ENCODE results near the gene EPB41L4A. TPM values are rescaled to one million over a fixed set of nuclear protein-coding genes. Genes with fewer than 3 reads are reported as not detected.
"Not testable (repeated sequence)": the region's sequence is repeated elsewhere in the genome, so short reads cannot be mapped to it uniquely, and the experiment has no call there.

The EPB41L4A gene
- total RNA-seq, 1 donor from 2014 or later = 37.7 TPM

DNA sequence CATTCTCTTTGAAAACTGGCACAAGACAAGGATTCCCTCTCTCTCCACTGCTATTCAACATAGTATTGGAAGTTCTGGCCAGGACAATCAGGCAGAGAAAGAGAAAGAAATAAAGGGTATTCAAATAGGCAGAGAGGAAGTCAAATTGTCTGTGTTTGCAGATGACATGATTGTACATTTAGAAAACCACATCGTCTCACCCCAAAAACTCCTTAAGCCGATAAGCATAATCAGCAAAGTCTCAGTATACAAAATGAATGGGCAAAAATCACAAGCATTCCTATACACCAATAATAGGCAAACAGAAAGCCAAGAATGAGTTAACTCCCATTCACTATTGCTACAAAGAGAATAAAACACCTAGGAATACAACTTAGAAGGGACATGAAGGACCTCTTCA, 21.0 kb upstream of the EPB41L4A start:
- peaks cover 6% of the 10 kb centered on the region for H3K36me3 Mint-ChIP-seq (ENCODE audit: insufficient read depth)
- TF ChIP-seq, protein P1, sequence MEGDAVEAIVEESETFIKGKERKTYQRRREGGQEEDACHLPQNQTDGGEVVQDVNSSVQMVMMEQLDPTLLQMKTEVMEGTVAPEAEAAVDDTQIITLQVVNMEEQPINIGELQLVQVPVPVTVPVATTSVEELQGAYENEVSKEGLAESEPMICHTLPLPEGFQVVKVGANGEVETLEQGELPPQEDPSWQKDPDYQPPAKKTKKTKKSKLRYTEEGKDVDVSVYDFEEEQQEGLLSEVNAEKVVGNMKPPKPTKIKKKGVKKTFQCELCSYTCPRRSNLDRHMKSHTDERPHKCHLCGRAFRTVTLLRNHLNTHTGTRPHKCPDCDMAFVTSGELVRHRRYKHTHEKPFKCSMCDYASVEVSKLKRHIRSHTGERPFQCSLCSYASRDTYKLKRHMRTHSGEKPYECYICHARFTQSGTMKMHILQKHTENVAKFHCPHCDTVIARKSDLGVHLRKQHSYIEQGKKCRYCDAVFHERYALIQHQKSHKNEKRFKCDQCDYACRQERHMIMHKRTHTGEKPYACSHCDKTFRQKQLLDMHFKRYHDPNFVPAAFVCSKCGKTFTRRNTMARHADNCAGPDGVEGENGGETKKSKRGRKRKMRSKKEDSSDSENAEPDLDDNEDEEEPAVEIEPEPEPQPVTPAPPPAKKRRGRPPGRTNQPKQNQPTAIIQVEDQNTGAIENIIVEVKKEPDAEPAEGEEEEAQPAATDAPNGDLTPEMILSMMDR (IDR thresholded peaks at IDR 0.05; ENCODE audit: unreplicated experiment) = no peak
- no peak overlapping the region for H3K4me3 Mint-ChIP-seq (ENCODE audit: low read depth)
- H3K9me3 Mint-ChIP-seq (ENCODE audit: low read depth) = peaks cover 20% of the 10 kb centered on the region
- no peak overlapping the region for H3K27ac Mint-ChIP-seq
- peaks cover 6% of the 10 kb centered on the region for H3K27me3 Mint-ChIP-seq
- DNase-seq (ENCODE audit: low spot score, unreplicated experiment) = no peak
- no peaks in the 10 kb centered on the region for H3K4me1 Mint-ChIP-seq (ENCODE audit: low read depth)

DNA sequence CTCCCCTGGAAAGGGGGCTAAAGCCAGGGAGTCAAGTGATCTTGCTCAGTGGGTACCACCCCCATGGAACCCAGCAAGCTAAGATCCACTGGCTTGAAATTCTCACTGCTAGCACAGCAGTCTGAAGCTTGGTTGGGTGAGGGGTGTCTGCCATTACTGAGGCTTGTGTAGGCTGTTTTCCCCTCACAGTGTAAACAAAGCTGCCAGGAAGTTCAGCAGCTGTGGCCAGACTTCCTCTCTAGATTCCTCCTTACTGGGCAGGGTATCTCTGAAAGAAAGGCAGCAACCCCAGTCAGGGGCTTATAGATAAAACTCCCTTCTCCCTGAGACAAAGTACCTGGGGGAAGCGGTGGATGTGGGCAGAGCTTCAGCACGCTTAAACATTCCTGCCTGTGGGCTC, 17.1 kb upstream of the EPB41L4A start:
- Mint-ChIP-seq H3K27me3 (no peaks in the 10 kb centered on the region), H3K4me1 (ENCODE audit: low read depth) (no peaks in the 10 kb centered on the region), H3K9me3 (ENCODE audit: low read depth) (peaks cover 24% of the 10 kb centered on the region), H3K36me3 (ENCODE audit: insufficient read depth) (peaks cover 6% of the 10 kb centered on the region), H3K4me3 (ENCODE audit: low read depth) (no peak overlapping the region), H3K27ac (peak overlapping the region; percentile 35)
- no peak for DNase-seq (ENCODE audit: low spot score, unreplicated experiment)
- TF ChIP-seq, protein P1 (IDR thresholded peaks at IDR 0.05; ENCODE audit: unreplicated experiment) = no peak

DNA sequence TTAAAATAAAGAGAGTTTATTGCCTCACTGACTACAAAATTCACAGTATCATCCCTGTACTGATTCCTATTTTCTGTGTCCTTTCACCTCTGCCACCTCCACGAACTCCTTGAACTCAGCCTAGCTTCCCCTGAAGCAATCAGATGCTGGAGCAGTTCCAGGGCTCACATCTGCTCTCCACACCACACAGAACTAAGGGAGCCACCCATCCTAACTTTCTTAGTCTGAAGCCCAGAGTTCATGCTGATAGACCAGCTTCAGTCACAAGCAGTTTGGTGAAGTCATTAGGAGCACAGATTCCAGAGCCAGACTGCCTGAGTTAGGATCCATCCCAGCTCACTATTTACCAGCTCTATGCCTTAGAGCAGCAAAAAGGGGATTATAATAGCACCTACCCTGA, 15.6 kb upstream of the EPB41L4A start:
- no peak for DNase-seq (ENCODE audit: low spot score, unreplicated experiment)

DNA sequence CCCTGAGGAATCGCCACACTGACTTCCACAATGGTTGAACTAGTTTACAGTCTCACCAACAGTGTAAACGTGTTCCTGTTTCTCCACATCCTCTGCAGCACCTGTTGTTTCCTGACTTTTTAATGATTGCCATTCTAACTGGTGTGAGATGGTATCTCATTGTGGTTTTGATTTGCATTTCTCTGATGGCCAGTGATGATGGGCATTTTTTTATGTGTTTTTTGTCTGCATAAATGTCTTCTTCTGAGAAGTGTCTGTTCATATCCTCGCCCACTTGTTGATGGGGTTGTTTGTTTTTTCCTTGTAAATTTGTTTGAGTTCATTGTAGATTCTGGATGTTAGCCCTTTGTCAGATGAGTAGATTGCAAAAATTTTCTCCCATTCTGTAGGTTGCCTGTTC, 7.1 kb upstream of the EPB41L4A start:
- H3K27me3 Mint-ChIP-seq = peaks cover 19% of the 10 kb centered on the region

More for the DNA sequence above, 15.6 kb upstream of the EPB41L4A start:
- Mint-ChIP-seq H3K27me3 (no peaks in the 10 kb centered on the region), H3K27ac (peak overlapping the region; percentile 88), H3K9me3 (ENCODE audit: low read depth) (peaks cover 15% of the 10 kb centered on the region), H3K4me3 (ENCODE audit: low read depth) (no peak overlapping the region), H3K4me1 (ENCODE audit: low read depth) (no peaks in the 10 kb centered on the region), H3K36me3 (ENCODE audit: insufficient read depth) (peaks cover 1% of the 10 kb centered on the region)
- TF ChIP-seq, protein P1 (IDR thresholded peaks at IDR 0.05; ENCODE audit: unreplicated experiment) = no peak

DNA sequence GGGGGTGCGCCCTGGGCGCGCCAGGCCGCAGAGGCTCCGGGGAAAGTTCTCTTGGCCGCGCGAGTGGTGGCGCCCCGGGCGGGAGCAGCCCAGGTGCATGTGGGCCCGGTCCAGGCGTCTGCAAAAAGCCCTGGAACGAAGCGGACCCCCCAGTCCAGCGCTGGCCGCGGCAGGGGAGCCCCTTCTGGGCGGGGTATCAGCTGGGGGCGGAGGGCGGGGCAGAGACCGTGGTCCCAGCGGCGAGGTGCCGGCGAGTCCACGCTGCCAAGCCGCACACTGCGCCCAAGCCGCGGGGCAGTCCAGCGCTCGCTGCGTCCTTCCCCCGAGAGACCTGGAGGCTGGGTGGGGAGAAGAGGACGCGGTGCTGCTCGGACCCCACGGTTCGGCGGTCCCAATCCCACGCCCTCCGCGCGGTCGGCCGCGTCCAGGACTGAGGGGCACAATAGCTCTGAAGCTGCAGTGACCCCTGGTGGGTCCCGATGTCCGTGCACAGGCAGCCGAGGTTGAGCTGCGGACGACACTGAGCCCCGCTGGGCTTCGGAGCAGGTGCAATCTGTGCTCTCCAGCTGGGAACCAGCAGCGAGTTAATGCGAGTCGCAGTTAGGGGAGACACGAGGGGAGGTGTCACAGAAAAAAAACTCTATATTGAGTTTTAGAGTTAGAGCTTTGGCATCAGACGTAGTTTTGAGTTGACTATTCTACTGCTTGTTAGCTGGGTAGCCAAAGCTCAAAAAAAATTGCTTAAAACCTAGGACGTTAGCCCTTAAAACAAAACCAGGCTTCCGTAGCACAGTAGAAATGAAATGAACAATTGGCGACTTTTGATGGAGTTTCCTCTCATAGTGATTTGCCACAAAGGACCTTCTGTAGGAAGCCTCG, 1.1 kb upstream of the EPB41L4A start:
- Mint-ChIP-seq H3K4me1 (ENCODE audit: low read depth) (peaks cover 22% of the 10 kb centered on the region), H3K27ac (peak overlapping the region; percentile 83), H3K36me3 (ENCODE audit: insufficient read depth) (no peaks in the 10 kb centered on the region), H3K4me3 (ENCODE audit: low read depth) (peak overlapping the region; percentile 87), H3K27me3 (peaks cover 29% of the 10 kb centered on the region), H3K9me3 (ENCODE audit: low read depth) (no peaks in the 10 kb centered on the region)
- peak; percentile 81 for DNase-seq (ENCODE audit: low spot score, unreplicated experiment)
- TF ChIP-seq, protein P1 (IDR thresholded peaks at IDR 0.05; ENCODE audit: unreplicated experiment) = peak; percentile 97

More for the DNA sequence above, 7.1 kb upstream of the EPB41L4A start:
- not testable (repeated sequence) for H3K27ac Mint-ChIP-seq; H3K4me1 Mint-ChIP-seq (ENCODE audit: low read depth); H3K4me3 Mint-ChIP-seq (ENCODE audit: low read depth); H3K36me3 Mint-ChIP-seq (ENCODE audit: insufficient read depth); H3K9me3 Mint-ChIP-seq (ENCODE audit: low read depth); DNase-seq (ENCODE audit: low spot score, unreplicated experiment)

All from progenitor cell of endocrine pancreas (in vitro differentiated cells).